CD4-positive, alpha-beta T cell treated with Interleukin-4 for 1 hour (primary cell): ENCODE results near the gene TRIM26.
"Not testable (repeated sequence)": the region's sequence is repeated elsewhere in the genome, so short reads cannot be mapped to it uniquely, and the experiment has no call there.

Experiments
- DNase-seq, 2 donors: peaks; one replicate each; pipeline ENCODE4 v3.0.0-alpha.2; 2020 to 2022

The TRIM26 gene

GRCh38 chr6:30152910-30153610, 60.1 kb downstream of the TRIM26 start:
- no peak for DNase-seq

GRCh38 chr6:30152016-30152673, 61.1 kb downstream of the TRIM26 start:
- DNase-seq: no peak

GRCh38 chr6:30151580-30151979, 61.6 kb downstream of the TRIM26 start:
- DNase-seq: no peak

GRCh38 chr6:30150671-30151395, 62.4 kb downstream of the TRIM26 start:
- no peak for DNase-seq

- DNase-seq: no peak
Measured at GRCh38 chr6:30149858-30150550, 63.2 kb downstream of the TRIM26 start.

GRCh38 chr6:30149234-30149633, 64.0 kb downstream of the TRIM26 start:
- DNase-seq: no peak

DNA sequence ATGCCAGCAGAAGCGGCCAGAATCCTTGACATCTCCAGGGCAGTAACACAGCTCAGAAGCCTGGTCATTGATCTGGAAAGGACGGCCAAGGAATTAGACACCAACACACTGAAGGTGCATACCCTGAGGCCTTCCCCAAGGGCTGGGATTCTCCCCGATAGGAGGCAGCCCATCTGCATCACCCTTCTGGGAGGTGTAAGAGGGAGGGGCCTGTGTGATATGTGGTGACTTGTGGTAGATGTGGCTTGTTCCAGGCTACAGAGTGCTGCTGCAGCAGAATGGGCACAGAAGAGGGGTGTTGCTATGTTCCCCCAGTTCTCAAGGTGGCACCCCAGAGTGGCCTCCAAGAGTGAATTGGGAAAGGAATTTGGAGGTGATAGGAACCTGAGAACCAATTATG, 66.1 kb downstream of the TRIM26 start:
- DNase-seq: no peak

GRCh38 chr6:30145818-30146217, 67.4 kb downstream of the TRIM26 start:
- no peak for DNase-seq

GRCh38 chr6:30144811-30145210, 68.4 kb downstream of the TRIM26 start:
- no peak for DNase-seq

DNA sequence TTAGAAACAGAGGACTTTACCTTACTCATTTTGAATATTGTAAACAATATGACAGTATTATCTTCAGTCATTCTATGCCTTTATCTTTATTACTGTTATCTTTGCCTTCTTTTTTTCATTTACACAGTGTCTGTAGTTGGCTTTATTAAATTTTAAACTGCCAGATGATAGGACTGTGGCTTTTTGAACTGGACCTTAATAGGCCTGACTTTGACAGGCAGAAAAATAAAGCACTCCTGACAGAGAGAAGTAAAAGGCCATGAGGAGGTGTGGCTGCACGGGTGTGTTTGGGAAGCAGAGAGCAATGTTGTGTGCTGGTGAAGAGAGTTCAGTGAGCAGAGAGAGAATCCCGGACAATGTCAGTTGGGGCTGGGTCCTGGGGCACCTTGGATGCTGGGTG, 69.4 kb downstream of the TRIM26 start:
- DNase-seq: no peak

DNA sequence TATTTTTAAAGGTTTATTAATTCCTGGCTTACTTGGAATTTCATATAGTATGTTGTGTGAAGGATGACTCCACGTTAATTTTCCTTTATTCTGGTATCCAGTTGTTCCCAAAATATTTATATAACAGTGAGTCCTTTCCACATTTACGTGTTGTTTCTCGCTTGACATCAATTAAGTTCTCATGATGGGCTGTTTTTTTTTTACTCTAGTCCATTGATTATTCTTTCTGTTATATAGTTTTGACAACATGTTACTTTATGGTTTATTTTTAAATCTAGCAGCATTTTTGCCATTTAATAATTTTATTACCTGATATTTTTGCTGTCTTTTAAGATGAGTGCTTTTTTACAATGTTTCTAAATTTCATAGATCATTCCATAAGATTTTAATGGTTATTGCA, 70.5 kb downstream of the TRIM26 start:
- DNase-seq: no peak

- not testable (repeated sequence) for DNase-seq
Measured at GRCh38 chr6:30140240-30140639, 73.0 kb downstream of the TRIM26 start.

GRCh38 chr6:30136570-30137286, 76.5 kb downstream of the TRIM26 start:
- no peak for DNase-seq

- DNase-seq: no peak
Measured at GRCh38 chr6:30135757-30136156, 77.4 kb downstream of the TRIM26 start, which contains the start of gene TRIM40. TRIM40 (plus strand) TSS chr6:30136140; CDS start chr6:30137037, 897 bp downstream.

GRCh38 chr6:30135147-30135546, 78.1 kb downstream of the TRIM26 start:
- DNase-seq: no peak
